HG03139 (cell line): ENCODE measurements around the gene XPNPEP1.

Source experiments
- ATAC-seq: cut with Tn5 transposase; IDR thresholded peaks from one replicate; pipeline ENCODE4 v1.9.1; 2021; ENCODE audit not compliant: unreplicated experiment

Gene XPNPEP1

GRCh38 chr10:109922976-109923921 lies at the start of gene XPNPEP1:
TSS of gene XPNPEP1 (minus strand) at chr10:109923511. CDS start at chr10:109923433, 78 bp downstream.
- peak; percentile 94 for ATAC-seq

- ATAC-seq, result no peak
Observed at GRCh38 chr10:109972372-109973001, 49.2 kb upstream of the XPNPEP1 start.

GRCh38 chr10:109971634-109972033 lies 48.3 kb upstream of the XPNPEP1 start:
- no peak for ATAC-seq

GRCh38 chr10:109969760-109970346 lies 46.5 kb upstream of the XPNPEP1 start:
- no peak for ATAC-seq

- no peak for ATAC-seq
Observed at GRCh38 chr10:109968953-109969759, 45.8 kb upstream of the XPNPEP1 start.

GRCh38 chr10:109967739-109968088 lies 44.4 kb upstream of the XPNPEP1 start:
- ATAC-seq, result no peak

- ATAC-seq, result no peak
Observed at GRCh38 chr10:109966961-109967738, 43.8 kb upstream of the XPNPEP1 start.

- ATAC-seq, result no peak
Observed at GRCh38 chr10:109964318-109964717, 41.0 kb upstream of the XPNPEP1 start.

GRCh38 chr10:109963439-109963838 lies 40.1 kb upstream of the XPNPEP1 start:
- no peak for ATAC-seq

GRCh38 chr10:109962247-109962646 lies 38.9 kb upstream of the XPNPEP1 start:
- no peak for ATAC-seq

- ATAC-seq, result no peak
Observed at GRCh38 chr10:109961174-109962001, 38.1 kb upstream of the XPNPEP1 start.

- no peak for ATAC-seq
Observed at GRCh38 chr10:109960682-109961081, 37.4 kb upstream of the XPNPEP1 start.

- ATAC-seq, result no peak
Observed at GRCh38 chr10:109959259-109960145, 36.2 kb upstream of the XPNPEP1 start.

- ATAC-seq, result no peak
Observed at GRCh38 chr10:109958059-109958458, 34.7 kb upstream of the XPNPEP1 start.

GRCh38 chr10:109957092-109957797 lies 33.9 kb upstream of the XPNPEP1 start:
- ATAC-seq, result peak; percentile 87

- peak; percentile 86 for ATAC-seq
Observed at GRCh38 chr10:109956454-109957091, 33.3 kb upstream of the XPNPEP1 start.

GRCh38 chr10:109953766-109954165 lies 30.5 kb upstream of the XPNPEP1 start:
- no peak for ATAC-seq
